ENCODE results near the gene FHOD1. TPM values are rescaled to one million over a fixed set of nuclear protein-coding genes. Genes with fewer than 3 reads are reported as not detected.

Gene FHOD1
- total RNA-seq, 3 donors from 2014 or later = 64.0 to 86.6 (median 70.3) TPM

DNA sequence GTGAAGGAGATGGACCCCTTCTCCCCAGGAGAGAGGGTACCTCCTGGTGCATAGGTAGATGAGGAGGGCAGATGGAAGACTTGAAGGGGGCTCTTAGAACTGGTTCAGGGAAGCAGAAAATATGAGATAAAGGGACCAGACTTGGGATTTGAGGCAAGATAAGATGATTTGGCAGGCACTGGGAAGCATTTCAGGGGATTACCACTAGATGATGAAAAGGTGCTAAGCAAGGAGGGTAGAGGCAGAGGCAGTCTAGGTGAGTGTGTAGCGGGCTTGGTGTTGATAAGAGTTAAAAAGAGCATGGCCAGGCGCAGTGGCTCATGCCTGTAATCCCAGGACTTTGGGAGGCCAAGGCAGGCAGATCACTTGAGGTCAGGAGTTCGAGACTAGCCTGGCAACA is 15.9 kb upstream of the FHOD1 start:
- no peak for ATAC-seq
- Mint-ChIP-seq H3K27me3 (ENCODE audit: low read depth) (peaks cover 15% of the 10 kb centered on the region), H3K4me1 (ENCODE audit: low read depth) (no peaks in the 10 kb centered on the region), H3K36me3 (ENCODE audit: insufficient read depth) (no peaks in the 10 kb centered on the region), H3K9me3 (no peaks in the 10 kb centered on the region), H3K4me3 (no peak overlapping the region)
- DNase-seq = no peak

DNA sequence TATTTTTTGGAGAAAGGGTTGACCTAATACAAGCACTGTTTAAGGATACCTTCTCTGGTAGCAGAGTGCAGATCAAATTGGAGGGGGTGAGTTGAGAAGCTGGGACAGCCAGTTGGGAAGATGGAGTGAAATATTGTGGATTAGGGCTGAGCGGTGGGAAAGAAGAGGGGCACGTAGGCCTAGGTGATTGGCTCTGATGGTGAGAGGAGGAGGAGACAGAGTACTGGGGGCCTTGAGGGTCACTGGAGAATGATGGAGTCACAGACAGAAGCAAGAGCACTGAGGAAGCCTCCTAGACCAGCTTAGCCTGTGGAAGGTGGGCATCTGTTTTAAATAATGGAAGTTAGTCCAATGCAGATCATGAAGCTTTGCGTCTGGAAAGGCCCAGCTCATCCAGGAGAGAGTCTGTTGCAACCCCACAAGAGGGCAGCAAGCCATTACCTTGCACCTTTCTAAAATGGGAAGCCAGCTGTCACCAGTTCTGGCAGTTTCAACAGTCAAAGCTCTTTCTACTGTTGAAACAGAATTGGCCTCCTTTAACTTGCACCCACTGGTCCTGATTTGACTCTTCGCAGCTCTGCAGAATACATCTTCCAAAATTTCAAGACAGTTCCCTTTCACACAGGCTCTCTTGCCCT is 13.3 kb upstream of the FHOD1 start:
- DNase-seq = no peak
- peaks cover 24% of the 10 kb centered on the region for H3K27me3 Mint-ChIP-seq (ENCODE audit: low read depth)
- H3K36me3 Mint-ChIP-seq (ENCODE audit: insufficient read depth) = no peaks in the 10 kb centered on the region
- H3K4me1 Mint-ChIP-seq (ENCODE audit: low read depth) = no peaks in the 10 kb centered on the region
- ATAC-seq = no peak
- no peaks in the 10 kb centered on the region for H3K9me3 Mint-ChIP-seq
- no peak overlapping the region for H3K4me3 Mint-ChIP-seq

DNA sequence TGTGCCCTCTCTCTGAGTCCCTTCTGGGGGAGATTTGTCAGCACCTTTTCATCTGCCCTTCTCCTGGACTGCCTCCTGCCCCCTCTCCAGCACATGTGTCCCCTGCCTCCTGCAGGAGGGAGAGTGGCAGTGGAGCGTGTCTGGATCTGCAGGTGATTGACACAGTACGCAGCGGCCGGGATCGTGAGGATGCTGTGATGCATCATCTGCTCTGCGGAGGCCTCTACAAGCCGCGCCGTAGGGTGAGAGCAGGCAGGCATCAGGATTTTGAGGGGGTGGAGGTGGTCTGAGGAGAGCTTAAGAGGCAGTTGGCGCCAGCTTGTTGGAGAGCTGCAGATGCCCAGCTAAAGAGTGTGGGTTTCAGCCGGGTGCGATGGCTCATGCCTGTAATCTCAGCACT is 12.4 kb upstream of the FHOD1 start:
- no peak overlapping the region for H3K4me3 Mint-ChIP-seq
- no peaks in the 10 kb centered on the region for H3K9me3 Mint-ChIP-seq
- peaks cover 24% of the 10 kb centered on the region for H3K27me3 Mint-ChIP-seq (ENCODE audit: low read depth)
- no peaks in the 10 kb centered on the region for H3K36me3 Mint-ChIP-seq (ENCODE audit: insufficient read depth)
- ATAC-seq = no peak
- no peak for DNase-seq
- no peaks in the 10 kb centered on the region for H3K4me1 Mint-ChIP-seq (ENCODE audit: low read depth)

DNA sequence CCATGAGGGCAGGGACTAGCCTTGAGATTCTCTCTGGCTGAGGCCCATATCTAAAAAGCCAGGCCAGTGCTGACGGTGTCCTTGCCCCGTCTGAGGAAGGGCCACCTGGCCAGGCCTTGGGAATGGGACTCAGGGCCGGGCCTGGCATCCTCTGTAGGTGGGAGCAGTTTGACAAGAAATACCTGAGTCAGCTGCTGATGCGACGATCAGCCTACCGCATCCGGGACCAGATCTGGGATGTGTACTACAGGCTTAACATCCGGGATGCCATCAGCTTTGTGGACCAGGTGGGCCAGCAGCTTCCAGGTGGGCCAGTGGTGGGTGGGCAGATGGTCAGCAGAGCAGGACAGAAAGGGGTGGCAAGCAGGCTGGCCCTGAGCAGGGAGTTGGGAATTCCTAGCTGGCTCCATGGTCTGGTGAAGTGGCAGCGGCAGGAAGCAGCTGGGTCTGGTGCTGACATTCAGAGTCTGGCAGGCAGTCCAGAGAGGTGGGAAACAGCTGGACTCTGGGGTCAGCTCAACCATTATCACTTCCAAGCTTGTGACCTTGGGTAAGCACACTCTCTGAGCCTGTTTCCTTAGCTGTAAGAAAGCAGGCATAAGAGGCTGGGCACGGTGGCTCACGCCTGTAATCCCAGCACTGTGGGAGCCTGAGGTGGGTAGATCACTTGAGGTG is 11.0 kb upstream of the FHOD1 start:
- Mint-ChIP-seq H3K27me3 (ENCODE audit: low read depth) (peaks cover 20% of the 10 kb centered on the region), H3K36me3 (ENCODE audit: insufficient read depth) (no peaks in the 10 kb centered on the region), H3K4me1 (ENCODE audit: low read depth) (no peaks in the 10 kb centered on the region), H3K9me3 (no peaks in the 10 kb centered on the region), H3K4me3 (no peak overlapping the region)
- no peak for ATAC-seq
- DNase-seq = no peak

DNA sequence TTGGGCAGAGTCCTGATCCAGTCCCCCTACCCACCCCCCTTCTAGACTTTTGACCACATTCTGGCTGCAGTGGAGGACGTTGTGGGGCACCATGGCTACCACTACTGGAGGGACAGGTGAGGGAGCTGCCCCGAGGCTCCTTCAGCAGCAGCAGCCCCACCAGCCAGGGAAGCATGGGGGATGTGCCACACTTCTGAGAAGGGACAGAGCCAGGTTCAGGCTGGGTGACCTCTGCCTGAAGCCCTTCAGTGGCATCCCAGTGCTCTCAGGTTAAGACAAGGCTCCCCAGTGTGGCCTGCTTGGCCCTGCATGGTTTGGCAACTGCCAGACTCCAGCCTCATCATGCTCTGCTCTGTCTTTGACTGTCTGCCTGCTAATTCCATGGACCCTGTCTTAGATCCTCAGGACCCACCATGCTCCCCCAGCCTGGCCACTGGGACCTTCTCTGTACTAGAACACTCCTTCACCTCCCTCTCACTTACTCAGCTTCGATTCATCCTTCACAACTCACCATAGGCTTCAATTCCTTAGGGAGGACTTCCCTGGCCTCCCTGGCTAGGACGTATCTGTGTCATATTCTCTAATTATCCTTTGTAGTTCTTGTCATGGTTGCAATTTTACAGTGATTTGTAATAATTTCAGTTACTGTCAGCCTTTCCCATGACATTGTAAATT is 10.3 kb upstream of the FHOD1 start:
- no peak overlapping the region for H3K4me3 Mint-ChIP-seq
- peaks cover 13% of the 10 kb centered on the region for H3K27me3 Mint-ChIP-seq (ENCODE audit: low read depth)
- H3K4me1 Mint-ChIP-seq (ENCODE audit: low read depth) = no peaks in the 10 kb centered on the region
- ATAC-seq (no peak), DNase-seq (no peak)
- no peaks in the 10 kb centered on the region for H3K9me3 Mint-ChIP-seq
- H3K36me3 Mint-ChIP-seq (ENCODE audit: insufficient read depth) = no peaks in the 10 kb centered on the region

DNA sequence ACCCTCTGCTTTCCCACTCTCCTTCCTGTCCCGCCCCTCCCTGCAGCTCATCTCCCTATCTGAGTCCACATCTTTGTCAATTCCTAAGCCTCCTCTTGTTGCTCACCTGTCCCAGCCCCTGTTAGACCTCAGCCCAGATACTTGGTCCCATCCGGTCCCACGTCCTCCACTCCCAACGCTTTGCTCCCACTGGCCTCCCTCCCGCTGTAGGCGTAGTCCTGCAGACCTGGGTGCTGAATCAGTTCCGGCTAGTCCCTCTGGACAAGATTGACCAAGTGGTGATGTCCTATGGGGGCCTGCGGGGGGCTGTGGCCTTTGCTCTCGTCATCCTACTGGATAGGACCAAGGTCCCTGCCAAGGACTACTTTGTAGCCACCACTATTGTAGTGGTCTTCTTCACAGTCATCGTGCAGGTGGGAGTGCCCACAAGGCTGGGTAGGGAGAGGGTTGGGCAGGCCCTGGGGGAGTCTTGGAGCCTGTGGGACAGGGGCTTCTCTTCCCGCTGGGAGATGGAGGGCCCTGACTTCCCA is 9.5 kb upstream of the FHOD1 start:
- H3K27me3 Mint-ChIP-seq (ENCODE audit: low read depth) = peaks cover 12% of the 10 kb centered on the region
- no peaks in the 10 kb centered on the region for H3K4me1 Mint-ChIP-seq (ENCODE audit: low read depth)
- H3K36me3 Mint-ChIP-seq (ENCODE audit: insufficient read depth) = no peaks in the 10 kb centered on the region
- no peak for ATAC-seq
- no peaks in the 10 kb centered on the region for H3K9me3 Mint-ChIP-seq
- no peak overlapping the region for H3K4me3 Mint-ChIP-seq
- DNase-seq = no peak

DNA sequence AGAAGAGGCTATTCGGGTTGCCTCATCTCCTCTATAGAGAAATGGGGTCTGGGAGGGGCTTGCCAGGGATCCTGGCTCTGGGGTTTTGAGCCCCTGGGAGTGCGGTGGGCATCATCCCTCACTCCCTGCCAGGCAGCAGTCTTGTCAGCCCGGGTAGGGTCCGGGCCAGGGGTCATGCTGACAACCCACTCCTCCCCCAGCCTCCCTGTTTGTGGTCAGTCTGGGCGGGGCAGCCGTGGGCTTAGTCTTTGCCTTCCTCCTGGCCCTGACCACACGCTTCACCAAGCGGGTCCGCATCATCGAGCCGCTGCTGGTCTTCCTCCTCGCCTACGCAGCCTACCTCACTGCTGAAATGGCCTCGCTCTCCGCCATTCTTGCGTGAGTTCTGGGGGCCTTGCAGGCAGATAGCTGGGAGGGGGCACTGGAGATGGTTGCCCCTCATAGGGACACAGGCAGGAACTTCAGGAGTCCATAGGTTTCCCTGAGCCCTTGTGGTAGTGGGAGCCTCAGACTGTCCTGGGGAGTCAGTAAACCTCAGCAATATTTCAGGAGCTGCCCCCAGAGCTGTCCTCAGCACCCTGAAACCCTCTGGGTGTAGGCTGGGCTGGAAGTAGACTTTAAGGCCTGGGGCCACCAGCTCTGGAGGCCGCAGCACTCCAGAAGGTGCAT is 8.4 kb upstream of the FHOD1 start:
- ATAC-seq (no peak), DNase-seq (no peak)
- no peaks in the 10 kb centered on the region for H3K9me3 Mint-ChIP-seq
- no peaks in the 10 kb centered on the region for H3K36me3 Mint-ChIP-seq (ENCODE audit: insufficient read depth)
- peaks cover 12% of the 10 kb centered on the region for H3K27me3 Mint-ChIP-seq (ENCODE audit: low read depth)
- no peak overlapping the region for H3K4me3 Mint-ChIP-seq
- no peaks in the 10 kb centered on the region for H3K4me1 Mint-ChIP-seq (ENCODE audit: low read depth)

DNA sequence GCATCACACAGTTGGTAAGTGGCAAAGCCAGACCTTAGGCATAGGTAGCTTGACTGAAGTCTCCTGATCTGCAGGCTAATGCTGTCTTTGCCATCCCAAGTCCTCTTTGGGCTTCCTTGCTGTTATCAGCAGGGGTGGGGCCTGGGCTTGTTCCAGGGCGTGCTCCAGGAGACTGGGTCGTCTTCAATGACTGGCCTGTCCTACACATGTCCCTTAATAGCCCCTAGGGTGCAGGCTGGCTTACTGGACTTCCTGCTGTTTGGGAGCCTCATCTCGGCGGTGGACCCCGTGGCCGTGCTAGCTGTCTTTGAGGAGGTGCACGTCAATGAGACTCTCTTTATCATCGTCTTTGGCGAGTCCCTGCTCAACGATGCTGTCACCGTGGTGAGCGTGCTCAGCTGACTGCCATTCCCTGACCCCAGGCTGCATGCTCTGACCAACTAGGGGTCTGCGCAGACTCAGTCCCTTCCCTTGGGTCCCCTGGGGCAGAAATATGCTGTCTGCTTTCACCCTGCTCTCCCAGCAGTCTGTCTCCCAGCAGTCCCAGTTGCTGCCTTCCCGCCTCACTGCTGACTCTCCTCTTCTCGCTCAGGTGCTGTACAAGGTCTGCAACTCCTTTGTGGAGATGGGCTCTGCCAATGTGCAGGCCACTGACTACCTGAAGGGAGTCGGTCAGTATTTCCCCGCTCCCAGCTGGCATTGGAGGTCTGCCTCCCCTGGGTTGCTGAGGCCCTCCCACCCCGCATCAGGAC is 7.7 kb upstream of the FHOD1 start:
- Mint-ChIP-seq H3K4me1 (ENCODE audit: low read depth) (peaks cover 4% of the 10 kb centered on the region), H3K36me3 (ENCODE audit: insufficient read depth) (no peaks in the 10 kb centered on the region), H3K9me3 (no peaks in the 10 kb centered on the region), H3K27me3 (ENCODE audit: low read depth) (peaks cover 16% of the 10 kb centered on the region), H3K4me3 (no peak overlapping the region)
- no peak for ATAC-seq
- no peak for DNase-seq

DNA sequence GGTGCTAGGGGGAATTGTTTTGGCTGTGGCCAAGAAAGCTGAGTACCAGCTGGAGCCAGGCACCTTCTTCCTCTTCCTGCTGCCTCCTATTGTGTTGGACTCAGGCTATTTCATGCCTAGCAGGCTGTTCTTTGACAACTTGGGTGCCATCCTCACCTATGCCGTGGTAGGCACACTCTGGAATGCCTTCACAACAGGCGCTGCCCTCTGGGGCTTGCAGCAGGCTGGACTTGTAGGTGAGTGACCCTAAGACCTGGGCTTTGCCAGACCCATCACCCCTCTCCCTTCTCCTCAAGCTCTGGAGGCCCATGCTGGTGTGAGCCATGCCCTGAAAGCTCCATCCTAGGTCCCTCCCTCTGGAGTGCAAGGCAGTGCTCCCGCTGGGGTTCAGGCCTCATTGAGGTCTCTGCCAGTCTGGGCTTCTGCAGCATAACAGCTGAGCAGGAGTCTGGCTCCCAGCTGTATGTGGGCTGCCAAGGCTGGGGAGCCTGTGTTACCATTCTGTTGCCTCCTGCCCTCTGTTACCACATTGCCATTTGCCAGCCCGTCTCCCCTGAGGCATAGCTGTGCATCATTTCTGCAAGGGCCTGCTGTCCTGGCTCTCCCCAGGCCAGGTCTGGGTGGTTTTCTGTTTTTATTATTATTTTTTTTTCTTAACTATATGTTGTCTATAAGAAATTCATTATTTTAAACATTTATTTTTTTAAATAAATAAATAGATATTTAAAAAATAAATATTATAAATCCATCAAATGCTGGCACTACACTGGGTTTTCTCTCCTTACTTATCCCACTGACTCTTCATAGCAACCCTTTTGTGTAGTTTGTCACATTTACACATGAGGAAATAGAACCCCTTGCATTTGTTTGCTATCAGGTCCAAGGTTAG is 5.6 kb upstream of the FHOD1 start:
- Mint-ChIP-seq H3K4me1 (ENCODE audit: low read depth) (peaks cover 18% of the 10 kb centered on the region), H3K4me3 (no peak overlapping the region), H3K9me3 (no peaks in the 10 kb centered on the region), H3K27me3 (ENCODE audit: low read depth) (peaks cover 18% of the 10 kb centered on the region), H3K36me3 (ENCODE audit: insufficient read depth) (no peaks in the 10 kb centered on the region)
- DNase-seq (no peak), ATAC-seq (no peak)

DNA sequence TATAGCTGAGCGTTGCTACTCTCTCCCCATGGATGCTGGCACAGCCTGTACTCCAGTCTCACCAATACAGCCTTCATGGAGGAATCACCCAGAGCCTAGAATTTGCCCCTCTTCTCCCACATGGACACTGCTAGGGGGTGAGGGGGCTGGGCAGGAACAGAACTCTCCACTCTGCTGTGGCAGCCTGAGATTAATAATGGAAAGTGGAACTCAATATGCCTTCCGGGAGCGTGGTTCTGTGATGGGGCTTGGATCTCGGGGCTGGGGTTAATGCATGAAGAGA is 2.7 kb upstream of the FHOD1 start:
- peak overlapping the region; percentile 75 for H3K4me3 Mint-ChIP-seq
- no peaks in the 10 kb centered on the region for H3K36me3 Mint-ChIP-seq (ENCODE audit: insufficient read depth)
- ATAC-seq (no peak), DNase-seq (no peak)
- H3K27me3 Mint-ChIP-seq (ENCODE audit: low read depth) = peaks cover 9% of the 10 kb centered on the region
- peaks cover 30% of the 10 kb centered on the region for H3K4me1 Mint-ChIP-seq (ENCODE audit: low read depth)
- no peaks in the 10 kb centered on the region for H3K9me3 Mint-ChIP-seq

DNA sequence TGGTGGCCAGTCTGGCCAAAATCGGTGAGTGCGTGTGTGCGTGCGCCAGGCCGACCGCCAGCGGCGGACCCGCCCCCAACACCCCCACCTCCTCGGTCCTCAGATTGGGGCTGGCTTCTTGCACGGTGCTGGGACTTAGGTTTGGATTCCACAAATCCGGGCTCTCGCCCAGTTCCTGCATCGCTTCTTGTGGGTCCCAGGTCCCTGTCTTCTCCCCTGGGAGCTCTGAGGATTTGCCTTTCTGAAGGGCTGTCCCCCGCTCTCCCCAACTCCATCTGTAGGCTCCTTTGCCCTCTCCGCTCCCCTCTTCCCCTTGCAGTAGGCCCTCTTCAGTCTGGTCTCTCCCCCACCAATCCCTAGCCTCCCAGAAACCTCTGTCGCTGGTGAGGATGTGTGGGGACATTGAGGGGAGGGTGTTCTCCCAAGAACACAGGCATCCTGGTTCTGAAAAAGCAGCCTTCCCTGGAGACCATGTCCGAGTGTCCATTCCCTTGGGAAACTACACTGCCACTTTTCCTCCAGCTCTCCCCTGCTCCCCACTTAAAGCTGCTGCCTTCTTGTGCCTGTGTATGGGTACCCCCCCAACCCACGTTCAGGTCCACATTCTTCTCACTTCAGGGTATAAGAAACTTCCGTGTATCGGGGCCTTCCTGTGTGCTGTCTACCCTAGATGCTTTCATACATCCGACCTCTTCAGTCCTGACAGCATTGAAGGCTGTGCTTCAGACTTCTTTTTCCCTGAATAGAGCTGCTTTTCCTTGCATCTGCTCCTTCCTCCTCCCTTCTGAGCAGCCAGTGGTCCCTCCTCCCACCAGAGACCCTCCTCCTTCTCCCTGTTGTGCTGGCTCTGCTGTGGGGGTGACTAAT is 2.1 kb upstream of the FHOD1 start:
- Mint-ChIP-seq H3K4me1 (ENCODE audit: low read depth) (peaks cover 36% of the 10 kb centered on the region), H3K36me3 (ENCODE audit: insufficient read depth) (no peaks in the 10 kb centered on the region), H3K9me3 (no peaks in the 10 kb centered on the region), H3K27me3 (ENCODE audit: low read depth) (peaks cover 9% of the 10 kb centered on the region), H3K4me3 (peak overlapping the region; percentile 75)
- DNase-seq = no peak
- ATAC-seq = no peak

DNA sequence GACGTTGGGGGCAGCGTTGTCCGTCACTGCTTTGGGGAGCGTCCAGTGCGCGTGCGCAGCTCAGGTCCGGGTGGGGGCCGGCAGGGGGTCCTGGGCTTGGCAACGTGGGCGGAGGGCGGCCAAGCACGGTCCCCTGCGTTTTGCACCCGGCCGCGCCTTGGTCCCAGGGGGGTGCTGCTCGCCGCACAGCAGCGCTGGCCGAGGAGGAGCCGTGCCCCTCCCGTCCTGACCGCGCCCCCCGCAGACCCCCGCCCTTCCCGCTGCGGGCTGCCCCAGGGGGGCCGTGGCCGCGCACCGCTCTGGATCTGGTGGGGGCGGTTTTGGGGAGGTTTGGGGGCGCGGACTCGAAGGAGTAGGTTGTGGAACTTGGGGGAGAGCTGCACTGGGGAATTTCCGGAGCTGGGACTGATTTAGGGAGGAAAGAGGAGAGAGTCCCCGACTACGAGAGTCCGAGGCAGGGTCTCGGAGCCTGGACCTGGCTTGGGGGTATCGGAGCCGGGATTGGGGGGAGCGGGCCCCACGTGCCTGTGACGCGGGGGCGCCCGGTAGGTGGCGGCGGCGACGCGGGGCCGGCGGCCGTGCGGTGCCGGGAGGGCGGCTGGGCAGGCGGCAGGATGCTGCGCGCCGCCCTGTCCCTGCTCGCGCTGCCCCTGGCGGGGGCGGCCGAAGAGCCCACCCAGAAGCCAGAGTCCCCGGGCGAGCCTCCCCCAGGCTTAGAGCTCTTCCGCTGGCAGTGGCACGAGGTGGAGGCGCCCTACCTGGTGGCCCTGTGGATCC is 1.3 kb upstream of the FHOD1 start, which contains the start of gene SLC9A5:
Gene SLC9A5, plus strand, starts transcription at position 579 of the 777 bp plus-strand sequence. Its CDS starts 36 bp downstream, at position 615.
- DNase-seq (no peak), ATAC-seq (peak in 1 of 2 donors; percentile 7)
- Mint-ChIP-seq H3K9me3 (no peaks in the 10 kb centered on the region), H3K4me1 (ENCODE audit: low read depth) (peaks cover 44% of the 10 kb centered on the region), H3K27me3 (ENCODE audit: low read depth) (peaks cover 9% of the 10 kb centered on the region), H3K36me3 (ENCODE audit: insufficient read depth) (no peaks in the 10 kb centered on the region), H3K4me3 (peak within 1 kb of the TSS; percentile 90)

Measured in activated T-cell treated with anti-CD3 and anti-CD28 coated beads, Interleukin-2, amount 50 U/mL, for 4 hours (primary cell).